PC-3 (cell line): ENCODE data around the gene P2RX5. TPM values are rescaled to one million over a fixed set of nuclear protein-coding genes. Genes with fewer than 3 reads are reported as not detected.
A peak's percentile ranks its signal among the peaks of the same experiment; 100 is the strongest.

ENCODE experiments used
- ATAC-seq: fragments of 200-7000 bp; cut with Tn5 transposase; 2 replicates; pipeline ENCODE4 v1.9.1; 2020; ENCODE audit warnings: mild to moderate bottlenecking, moderate library complexity
- BruUV-seq: library from RNA; stranded (reverse); fragments of 400-500 nt; replicated peaks from 2 replicates; lab custom pipeline; 2021; lab: Mats Ljungman, UMichigan
- CTCF ChIA-PET: fragments of 300-600 bp; sonication (Branson Sonifier 250); formaldehyde crosslinking; loops from one replicate; lab custom pipeline; 2022; ENCODE audit warnings: antibody characterized with exemption; lab: Charles Lee
- POLR2A ChIA-PET: fragments of 300-600 bp; sonication (Branson Sonifier 250); formaldehyde crosslinking; loops from one replicate; lab custom pipeline; 2022; ENCODE audit warnings: antibody characterized with exemption; ENCODE audit not compliant: unreplicated experiment; lab: Charles Lee
- DNase-seq: peaks from one replicate; pipeline ENCODE4 v3.0.0-alpha.2; 2015
- H2AFZ ChIP-seq: fragments of 300-600 bp; sonication (generic); 2 replicates; pipeline ENCODE4 v1.6.0; 2016; ENCODE audit warnings: antibody characterized with exemption, low read length
- H3F3A ChIP-seq: fragments of 300-600 bp; sonication (generic); one replicate; pipeline ENCODE4 v1.6.0; 2017; ENCODE audit warnings: antibody characterized with exemption, low read length, control low read depth, mild to moderate bottlenecking; ENCODE audit not compliant: unreplicated experiment
- H3K27ac ChIP-seq: fragments of 300-600 bp; sonication (generic); 2 replicates; pipeline ENCODE4 v1.5.1; 2016; ENCODE audit warnings: mild to moderate bottlenecking, low read length
- H3K27me3 ChIP-seq: fragments of 300-600 bp; sonication (generic); 2 replicates; pipeline ENCODE4 v1.6.1; 2016; ENCODE audit warnings: low read length, mixed read lengths
- H3K36me3 ChIP-seq: fragments of 300-600 bp; sonication (generic); 2 replicates; pipeline ENCODE4 v1.6.1; 2016; ENCODE audit warnings: low read depth, mixed run types, low read length, mixed read lengths
- H3K4me1 ChIP-seq: fragments of 300-600 bp; sonication (generic); 2 replicates; pipeline ENCODE4 v1.5.1; 2016; ENCODE audit warnings: low read length; ENCODE audit not compliant: insufficient read depth
- H3K4me2 ChIP-seq: fragments of 300-600 bp; sonication (generic); 2 replicates; pipeline ENCODE4 v1.6.0; 2016; ENCODE audit warnings: low read length
- H3K4me3 ChIP-seq: fragments of 300-600 bp; sonication (generic); 2 replicates; pipeline ENCODE4 v1.5.1; 2016; ENCODE audit warnings: mild to moderate bottlenecking, low read length, mixed read lengths
- H3K79me2 ChIP-seq: fragments of 300-600 bp; sonication (generic); 2 replicates; pipeline ENCODE4 v1.6.1; 2017; ENCODE audit warnings: low read length, mixed read lengths
- H3K9ac ChIP-seq: fragments of 300-600 bp; sonication (generic); 2 replicates; pipeline ENCODE4 v1.6.0; 2016; ENCODE audit warnings: mild to moderate bottlenecking, low read length
- H3K9me2 ChIP-seq: fragments of 300-600 bp; sonication (generic); replicated peaks from 2 replicates; pipeline ENCODE4 v1.6.1; 2016; ENCODE audit warnings: mixed run types, low read length, mixed read lengths
- H3K9me3 ChIP-seq: fragments of 300-600 bp; sonication (generic); 2 replicates; pipeline ENCODE4 v1.6.1; 2016; ENCODE audit warnings: low read length, mixed read lengths
- H4K20me1 ChIP-seq: fragments of 300-600 bp; sonication (generic); 2 replicates; pipeline ENCODE4 v1.6.1; 2016; ENCODE audit warnings: low read length, mixed read lengths
- CTCF ChIP-seq: fragments of 300-600 bp; sonication (generic); conservative IDR thresholded peaks from 2 replicates; pipeline ENCODE4 v1.5.1; 2017; ENCODE audit warnings: antibody characterized with exemption, low read depth, mild to moderate bottlenecking, low read length
- EZH2 ChIP-seq: fragments of 300-600 bp; sonication (generic); IDR thresholded peaks from one replicate; pipeline ENCODE4 v1.6.1; 2017; ENCODE audit warnings: antibody characterized with exemption, mild to moderate bottlenecking, low read length; ENCODE audit not compliant: unreplicated experiment
- EZH2phosphoT487 ChIP-seq: fragments of 300-600 bp; sonication (generic); IDR thresholded peaks from 2 replicates; pipeline ENCODE4 v1.6.1; 2018; ENCODE audit warnings: mild to moderate bottlenecking, antibody characterized with exemption, low read length, borderline replicate concordance
- intact Hi-C: fragments of 100-400 bp; cut with micrococcal nuclease; formaldehyde crosslinking; loops from 2 replicates; pipeline ENCODE4 v1.9.0; 2023
- total RNA-seq: library from RNA; depleted of rRNA; stranded (reverse); fragments of >200 nt; gene quantifications from 2 replicates; pipeline ENCODE4 v1.2.3, GENCODE V29; 2014

The P2RX5 gene
- total RNA-seq, 1 experiment from 2014 or later = 13.0 TPM

DNA sequence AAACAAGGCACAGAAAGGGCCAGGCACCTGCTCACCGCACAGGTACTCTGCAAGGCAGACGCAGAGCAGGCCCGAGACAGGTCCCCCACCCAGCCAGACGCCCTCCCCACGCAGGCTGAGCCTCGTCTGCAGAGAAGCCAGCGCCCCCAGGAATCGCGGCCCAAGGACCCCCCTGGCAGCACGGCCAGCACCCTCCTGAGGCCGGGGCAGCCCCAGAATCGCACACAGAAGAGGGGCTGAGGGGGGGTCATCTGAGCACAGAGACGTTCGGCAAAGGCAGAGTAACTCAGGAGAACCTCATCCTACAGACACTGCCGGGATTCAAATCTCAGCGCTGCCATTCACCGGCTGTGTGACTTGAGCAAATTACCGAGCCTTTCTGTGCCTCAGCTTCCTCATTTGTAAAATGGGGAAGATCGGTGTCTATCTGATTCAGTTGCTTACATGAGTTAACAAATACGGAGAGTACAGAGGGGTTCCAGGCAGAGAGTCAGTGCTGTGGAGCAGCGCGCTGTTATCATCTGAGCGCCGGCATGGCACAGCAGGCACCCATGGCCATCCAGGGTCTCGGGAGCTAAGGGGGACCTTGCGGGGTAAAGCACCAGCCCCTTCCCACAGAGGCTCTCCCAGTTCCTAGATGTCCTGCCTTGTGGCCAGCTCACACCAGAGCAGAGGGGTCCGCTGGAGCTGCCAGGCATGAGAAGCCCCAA, 17.0 kb downstream of the P2RX5 start:
- intact Hi-C loops = no loop called here
- Histone ChIP-seq H3K4me3 (no peak overlapping the region), H3K27ac (no peak overlapping the region), H2AFZ (no peak overlapping the region), H3K79me2 (no peaks in the 10 kb centered on the region), H3K36me3 (no peaks in the 10 kb centered on the region; the same call in 1 of the 2 replicates), H3K4me1 (no peaks in the 10 kb centered on the region), H3K9me2 (no peaks in the 10 kb centered on the region), H3F3A (no peaks in the 10 kb centered on the region), H3K27me3 (no peaks in the 10 kb centered on the region), H3K9me3 (no peaks in the 10 kb centered on the region), H3K4me2 (no peak overlapping the region), H3K9ac (no peak overlapping the region), H4K20me1 (no peaks in the 10 kb centered on the region)
- ATAC-seq = no peak
- TF ChIP-seq EZH2 (no peak), EZH2phosphoT487 (no peak), CTCF (no peak)
- DNase-seq = no peak
- ChIA-PET CTCF (no interaction called here), POLR2A (interaction anchor here (0.6 kb wide), 1 partner anchor 24 kb away, joined by 3 read pairs; no protein-coding TSS in a partner anchor)
- no TSS peak for BruUV-seq

DNA sequence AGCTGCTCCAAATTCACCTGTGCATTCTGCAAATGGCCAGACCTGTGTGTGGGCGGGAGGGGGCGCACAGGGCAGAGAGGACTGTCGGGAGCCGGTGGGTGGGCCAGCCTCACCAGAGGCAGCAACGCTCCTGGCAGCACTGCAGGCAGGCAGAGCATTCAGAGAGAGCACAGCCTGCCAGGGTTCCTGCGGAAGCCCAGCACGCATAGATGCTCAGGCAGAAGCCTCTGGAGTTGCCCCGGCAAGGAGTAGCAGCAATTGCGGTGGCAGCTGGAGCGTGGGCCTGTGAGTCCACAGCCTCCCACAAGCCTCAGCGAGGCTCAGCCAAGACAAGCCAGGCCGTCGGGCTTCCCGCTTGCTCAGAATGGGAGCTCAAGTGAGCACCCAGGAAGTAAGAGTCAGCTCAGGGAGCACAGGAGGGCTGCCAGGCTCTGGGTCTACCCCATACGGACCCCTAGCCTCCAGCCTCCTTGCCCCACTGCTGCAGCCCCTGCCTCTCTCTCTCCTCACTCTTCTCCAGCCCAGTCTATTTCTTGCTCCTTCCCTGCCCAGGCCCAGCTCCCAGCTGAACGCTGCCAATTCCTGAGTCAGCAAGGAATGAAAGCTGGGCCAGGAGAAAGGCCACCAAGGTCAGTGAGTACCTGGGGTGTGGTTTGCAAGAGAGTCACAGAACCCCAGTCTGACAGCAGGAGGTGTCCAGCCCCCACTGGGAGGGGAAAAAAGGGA, 17.7 kb downstream of the P2RX5 start:
- no peak overlapping the region for H3K9ac ChIP-seq
- CTCF ChIA-PET = no interaction called here
- ATAC-seq = peak; percentile 69

More for the DNA sequence above, 17.7 kb downstream of the P2RX5 start:
- intact Hi-C loops = no loop called here
- POLR2A ChIA-PET = interaction anchor here (0.6 kb wide), 1 partner anchor 23 kb away, joined by 3 read pairs; no protein-coding TSS in a partner anchor
- no peaks in the 10 kb centered on the region for H3K27me3 ChIP-seq
- H2AFZ ChIP-seq = no peak overlapping the region
- no peaks in the 10 kb centered on the region for H3K9me3 ChIP-seq
- H3K36me3 ChIP-seq = no peaks in the 10 kb centered on the region; the same call in 1 of the 2 replicates
- TF ChIP-seq EZH2 (no peak), EZH2phosphoT487 (no peak), CTCF (no peak)
- no peaks in the 10 kb centered on the region for H3F3A ChIP-seq
- H3K4me3 ChIP-seq = no peak overlapping the region
- H3K4me2 ChIP-seq = no peak overlapping the region
- H4K20me1 ChIP-seq = no peaks in the 10 kb centered on the region
- peak; percentile 26 for DNase-seq
- H3K27ac ChIP-seq = no peak overlapping the region
- no TSS peak for BruUV-seq
- H3K4me1 ChIP-seq = no peaks in the 10 kb centered on the region
- H3K9me2 ChIP-seq = no peaks in the 10 kb centered on the region
- H3K79me2 ChIP-seq = no peaks in the 10 kb centered on the region
